SKM-1 treated with dmso at 0.1 percent for 144 hours (cell line): Measurements from ENCODE around the gene KCNA5.

Experiments used
- DNase-seq: peaks from one replicate; lab custom pipeline; 2025; ENCODE audit not compliant: unreplicated experiment; lab: John Stamatoyannopoulos, UW

KCNA5 gene

GRCh38 chr12:5063149-5063548 lies 19.5 kb downstream of the KCNA5 start:
- DNase-seq = no peak

- no peak for DNase-seq
These were observed 21.3 kb downstream of the KCNA5 start for GRCh38 chr12:5064913-5065490.

- no peak for DNase-seq
These were observed 22.6 kb downstream of the KCNA5 start for GRCh38 chr12:5066251-5066650.

DNA sequence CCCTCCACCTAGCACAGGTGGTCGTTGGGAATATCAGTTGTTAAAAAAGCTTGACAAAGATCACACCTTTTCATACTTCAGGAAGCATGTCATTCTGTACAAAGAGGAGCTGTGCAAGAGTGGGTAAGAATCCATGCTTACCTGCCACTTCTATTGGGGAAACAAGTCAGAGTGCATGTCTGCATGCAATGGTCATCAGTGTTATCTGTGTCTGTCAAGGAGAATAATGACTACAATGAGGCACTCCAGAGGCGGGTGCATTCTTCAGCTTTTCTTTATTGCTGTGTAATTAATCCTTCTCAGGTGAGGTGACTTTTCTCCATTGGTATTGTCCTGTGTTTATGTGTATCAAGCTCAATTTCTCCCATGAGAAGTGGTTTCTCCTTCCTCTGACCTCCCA lies 24.4 kb downstream of the KCNA5 start:
- DNase-seq = no peak

- DNase-seq = no peak
These were observed 24.9 kb downstream of the KCNA5 start for GRCh38 chr12:5068619-5069018.

- no peak for DNase-seq
These were observed 26.4 kb downstream of the KCNA5 start for GRCh38 chr12:5070090-5070489.

DNA sequence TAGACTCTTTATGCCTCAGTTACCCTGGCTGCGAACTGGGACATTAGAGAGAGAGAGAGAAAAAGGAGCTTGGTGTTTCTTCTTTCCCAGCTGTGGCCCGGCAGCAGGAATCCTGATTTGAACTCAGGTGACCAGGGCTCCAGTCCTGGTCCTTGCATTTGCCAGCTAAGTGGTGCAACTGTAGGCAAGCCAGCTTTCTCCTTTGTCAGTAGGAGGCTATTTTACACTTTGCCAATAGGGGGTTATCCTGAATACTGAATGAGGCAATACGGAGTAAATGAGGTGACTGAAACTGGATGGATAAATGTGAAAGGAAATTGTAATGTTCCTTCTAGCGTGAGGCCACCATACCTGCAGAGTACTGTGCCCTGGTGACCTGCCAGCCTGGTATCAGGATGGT lies 27.8 kb downstream of the KCNA5 start:
- DNase-seq = no peak

- no peak for DNase-seq
These were observed 28.6 kb downstream of the KCNA5 start for GRCh38 chr12:5072311-5072710.

- no peak for DNase-seq
These were observed 29.4 kb downstream of the KCNA5 start for GRCh38 chr12:5073054-5073453.

DNA sequence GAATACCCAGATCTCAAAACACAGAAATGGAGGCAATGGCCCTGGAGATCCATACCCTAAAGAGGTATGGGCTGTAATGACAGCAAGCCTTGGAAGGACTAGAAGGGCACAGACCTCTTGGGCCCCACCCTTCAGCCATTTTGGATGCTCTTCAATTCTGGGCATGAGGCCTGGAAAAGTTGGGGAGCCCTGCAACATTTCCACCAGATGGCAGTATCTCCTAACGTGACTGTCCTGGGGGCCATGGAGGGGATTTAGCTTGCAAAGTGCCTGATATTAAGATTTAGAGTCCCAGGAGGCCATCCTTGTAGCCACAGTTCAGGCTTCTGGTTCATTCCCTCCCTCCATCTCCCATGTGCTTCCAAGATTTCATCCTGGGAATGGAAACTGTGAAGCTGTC lies 30.2 kb downstream of the KCNA5 start:
- no peak for DNase-seq

GRCh38 chr12:5076761-5077160 lies 33.1 kb downstream of the KCNA5 start:
- DNase-seq = no peak

GRCh38 chr12:5078423-5078822 lies 34.7 kb downstream of the KCNA5 start:
- no peak for DNase-seq

- DNase-seq = no peak
These were observed 37.3 kb downstream of the KCNA5 start for GRCh38 chr12:5081016-5081415.

DNA sequence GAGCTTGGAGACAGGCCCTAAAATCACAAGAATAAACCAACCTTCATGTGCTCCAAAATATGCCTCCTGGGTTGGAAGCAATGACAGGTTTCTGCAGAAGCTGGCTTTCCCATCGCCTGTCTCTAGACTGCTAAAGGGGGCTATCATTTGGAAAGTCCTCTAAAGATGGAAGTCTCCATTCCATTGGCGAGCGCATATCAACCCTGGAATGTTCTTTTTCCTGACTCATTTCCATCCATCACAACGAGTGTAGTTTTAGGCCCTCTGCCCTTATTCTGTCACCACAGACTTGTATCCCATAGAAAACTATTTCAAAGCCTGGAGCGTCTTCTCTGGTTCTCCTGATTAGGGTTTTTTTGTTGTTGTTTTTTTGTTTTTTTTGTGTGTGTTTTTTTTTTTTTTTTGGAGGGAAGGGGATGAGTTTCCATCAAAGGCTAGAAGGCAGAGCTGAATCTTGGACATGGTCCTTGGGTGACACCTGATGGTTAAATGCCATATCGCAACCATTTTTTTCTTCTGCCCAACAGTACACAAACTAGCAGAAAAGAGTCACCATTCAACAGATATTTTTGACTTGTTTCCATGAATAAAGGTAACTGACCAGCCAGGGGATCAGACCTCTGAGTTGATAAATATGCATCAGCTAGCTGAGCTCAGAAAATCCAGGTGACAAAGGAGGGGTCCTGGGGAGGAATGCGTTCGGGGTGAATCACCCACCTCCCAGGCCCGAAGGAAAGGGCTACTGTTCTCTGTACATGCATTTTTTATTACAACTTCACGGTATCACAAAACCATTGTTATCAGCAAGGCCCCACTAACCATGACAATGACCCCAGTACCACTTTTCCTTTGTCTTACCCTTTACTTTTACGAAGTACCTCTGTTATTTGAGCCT lies 40.5 kb downstream of the KCNA5 start:
- DNase-seq = peak; percentile 0

GRCh38 chr12:5085896-5086295 lies 42.2 kb downstream of the KCNA5 start:
- DNase-seq = no peak

DNA sequence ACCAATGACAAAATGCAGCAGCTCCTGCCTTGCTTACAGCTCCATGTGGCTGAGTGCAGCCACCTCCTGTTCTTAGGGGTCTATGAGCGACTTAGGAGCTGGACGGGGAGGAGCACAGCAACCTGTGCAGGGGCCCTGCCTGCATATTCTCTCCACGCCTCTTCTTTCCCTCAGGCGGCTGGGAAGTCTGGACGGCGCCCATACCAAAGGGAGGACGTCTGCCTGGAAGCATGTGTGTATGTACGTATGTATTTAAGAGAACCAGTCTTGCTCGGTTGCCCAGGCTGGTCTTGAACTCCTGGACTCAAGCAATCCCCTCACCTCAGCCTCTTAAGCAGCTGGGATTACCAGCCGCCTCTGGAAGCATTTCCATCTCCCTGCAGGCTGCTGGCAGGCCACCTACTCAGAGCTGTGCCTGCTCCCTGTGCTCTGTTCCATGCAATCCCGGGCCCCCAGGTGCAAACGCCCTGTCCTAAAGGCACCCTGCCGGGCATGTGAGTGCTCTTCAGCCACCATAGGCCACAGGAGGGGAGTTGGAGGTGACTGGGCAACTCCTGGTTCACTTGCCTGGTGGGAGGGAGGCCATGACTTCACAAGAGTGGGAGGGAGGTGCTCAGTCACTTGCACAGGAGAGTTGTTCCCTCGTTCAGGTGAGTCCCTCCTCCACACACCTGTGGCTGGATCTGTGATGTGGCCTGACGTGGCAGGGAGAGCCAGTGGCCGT lies 44.3 kb downstream of the KCNA5 start:
- DNase-seq = no peak

GRCh38 chr12:5088586-5089264 lies 45.0 kb downstream of the KCNA5 start:
- no peak for DNase-seq

DNA sequence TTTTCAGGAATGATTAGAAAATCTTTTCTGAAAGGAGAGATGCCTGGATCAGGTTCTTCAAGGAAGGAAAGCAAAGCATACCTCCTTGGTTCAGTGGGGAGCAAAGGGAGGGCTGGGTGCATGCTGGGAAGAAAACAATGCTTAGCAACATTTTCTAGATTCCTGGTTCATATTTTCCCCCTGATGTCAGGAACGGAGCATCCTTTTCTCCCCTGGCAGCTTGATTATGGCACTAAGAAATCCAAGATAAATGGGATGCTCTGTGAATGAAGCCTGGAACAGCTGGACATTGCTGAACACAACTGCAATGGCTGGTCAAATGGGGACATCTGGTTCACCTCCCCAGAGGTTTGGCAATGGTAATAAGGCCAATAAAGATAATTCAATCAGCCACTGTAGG lies 50.9 kb downstream of the KCNA5 start:
- DNase-seq = no peak

GRCh38 chr12:5094986-5095385 lies 51.3 kb downstream of the KCNA5 start:
- no peak for DNase-seq
